ENCODE data around the gene MRPL1. TPM values are rescaled to one million over a fixed set of nuclear protein-coding genes. Genes with fewer than 3 reads are reported as not detected.

MRPL1 gene
- total RNA-seq, 1 experiment from 2014 or later = 18.3 TPM

DNA sequence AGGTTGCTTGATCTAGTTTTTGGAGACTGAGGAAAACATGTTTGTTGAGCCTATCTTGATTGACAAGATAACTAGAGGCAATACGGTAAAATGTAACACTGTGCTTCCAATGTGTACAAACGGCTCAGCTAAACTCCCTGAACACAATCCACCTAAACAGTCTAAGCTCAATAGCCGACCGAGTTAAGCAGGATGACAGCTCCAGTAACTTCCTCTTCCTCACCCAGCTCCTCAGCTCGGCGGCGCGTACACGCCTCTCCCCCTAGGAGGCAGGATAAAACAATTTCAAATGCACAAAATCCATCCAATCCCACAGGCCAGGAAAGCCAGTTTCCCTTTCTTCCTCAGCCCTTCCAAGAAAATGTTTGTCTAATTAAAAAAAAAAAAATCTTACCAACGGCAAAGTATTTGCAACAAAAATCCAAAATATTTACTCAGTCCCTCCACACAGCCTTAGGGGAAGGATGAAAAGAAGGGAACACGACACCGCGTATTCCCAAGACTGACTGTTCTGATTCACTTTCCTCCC, 44.5 kb upstream of the MRPL1 start:
- BruUV-seq (replicated peaks) = no TSS peak
- in situ Hi-C loops (cut with HindIII; ENCODE audit: low pct_unique_long_range_greater_than_20kb, low sequenced_read_pairs) = no loop called here

More for the DNA sequence above, 44.5 kb upstream of the MRPL1 start:
- DNase-seq (ENCODE audit: low read depth, low spot score) (peak; percentile 41), ATAC-seq (peak; percentile 76)
- H3K36me3 ChIP-seq (ENCODE audit: control insufficient read depth, insufficient read depth, low read length) = no peaks in the 10 kb centered on the region; the same call in 1 of the 2 replicates
- intact Hi-C loops (cut with micrococcal nuclease; ENCODE audit: unreplicated experiment) = no loop called here
- ChIA-PET POLR2A (no interaction called here), CTCF (no interaction called here)
- H3K27ac ChIP-seq (ENCODE audit: low read length) = peak overlapping the region; percentile 82
- TF ChIP-seq POLR2AphosphoS5 (IDR thresholded peaks at IDR 0.05; ENCODE audit: low read depth, low read length) (no peak), REST (IDR thresholded peaks at IDR 0.05; ENCODE audit: insufficient read depth in 1 of 2, low read depth in 2 of 2, low read length in 1 of 2) (no peak), CTCF (IDR thresholded peaks at IDR 0.05) (peak; percentile 55), SIN3A (IDR thresholded peaks at IDR 0.05; ENCODE audit: borderline replicate concordance, insufficient read depth, low read depth, low read length) (0 out of 2 replicates have a peak, but pooled peaks have one; percentile 21), TCF7L2 (IDR thresholded peaks at IDR 0.05; ENCODE audit: low read depth, low read length) (peak; percentile 59; the same call in 1 of the 2 replicates)
- no peaks in the 10 kb centered on the region for H3K27me3 ChIP-seq (ENCODE audit: control insufficient read depth, insufficient read depth, low read length)
- H3K4me3 ChIP-seq (ENCODE audit: low read depth in 2 of 2, low read length in 2 of 2) = peak overlapping the region; percentile 79 to 82
- H3K9me3 ChIP-seq (ENCODE audit: control insufficient read depth, insufficient read depth, low read depth, low read length) = no peaks in the 10 kb centered on the region
- H3K4me1 ChIP-seq (ENCODE audit: control insufficient read depth, insufficient read depth, low read length) = peaks cover 13% of the 10 kb centered on the region

All from Panc1 (cell line).